Mesodermal cell (in vitro differentiated cells): ENCODE data around the gene MTA3.

ENCODE experiments used
- H3K27ac ChIP-seq: 2 replicates; pipeline ENCODE4 v1.7.0; 2013; ENCODE audit warnings: mild to moderate bottlenecking, low read depth, low read length, moderate library complexity; ENCODE audit not compliant: severe bottlenecking
- H3K36me3 ChIP-seq: 2 replicates; pipeline ENCODE4 v1.7.1; 2013; ENCODE audit warnings: mild to moderate bottlenecking, low read length, moderate library complexity; ENCODE audit not compliant: control insufficient read depth, insufficient read depth
- H3K4me1 ChIP-seq: one replicate; pipeline ENCODE4 v1.7.1; 2013; ENCODE audit warnings: mild to moderate bottlenecking, low read length; ENCODE audit not compliant: insufficient read depth, control insufficient read depth, poor library complexity, severe bottlenecking
- H3K4me3 ChIP-seq: 2 replicates; pipeline ENCODE4 v1.7.0; 2013; ENCODE audit warnings: low read length, control low read depth, mild to moderate bottlenecking; ENCODE audit not compliant: insufficient read depth, poor library complexity, severe bottlenecking; ENCODE audit errors: extremely low read depth
- H3K9me3 ChIP-seq: 2 replicates; pipeline ENCODE4 v1.7.1; 2013; ENCODE audit warnings: mild to moderate bottlenecking, low read length, moderate library complexity; ENCODE audit not compliant: control insufficient read depth
- WGBS, 2 experiments: methylation state at CpG; one replicate each; pipeline ENCODE4 v1.1.5; 2013; ENCODE audit warnings: missing lambda C conversion rate in 2 of 2; ENCODE audit not compliant: insufficient coverage in 2 of 2; 5-methylcytosine and 5-hydroxymethylcytosine counted together

The MTA3 gene

GRCh38 chr2:42804338-42804737 is 235.9 kb downstream of the MTA3 start:
- WGBS, 2 experiments = 82 to 100% methylated on average over 1 to 2 of the region's 3 CpGs
- H3K4me3 ChIP-seq = no peak overlapping the region
- H3K36me3 ChIP-seq = no peaks in the 10 kb centered on the region
- H3K4me1 ChIP-seq = no peaks in the 10 kb centered on the region
- no peak overlapping the region for H3K27ac ChIP-seq
- H3K9me3 ChIP-seq = no peaks in the 10 kb centered on the region

GRCh38 chr2:42804891-42805290 is 236.5 kb downstream of the MTA3 start:
- 67 to 71% methylated on average over 3 to 4 of the region's 5 CpGs for WGBS, 2 experiments
- Histone ChIP-seq H3K4me3 (no peak overlapping the region), H3K4me1 (no peaks in the 10 kb centered on the region), H3K9me3 (no peaks in the 10 kb centered on the region), H3K27ac (no peak overlapping the region), H3K36me3 (no peaks in the 10 kb centered on the region)
